HCT116 (cell line): Measurements from ENCODE around the gene MORN1. TPM values are rescaled to one million over a fixed set of nuclear protein-coding genes. Genes with fewer than 3 reads are reported as not detected.

Experiments used
- ATAC-seq: fragments of 200-7000 bp; cut with Tn5 transposase; 2 replicates; pipeline ENCODE4 v1.9.1; 2020; ENCODE audit warnings: mild to moderate bottlenecking, moderate library complexity
- BruUV-seq: library from RNA; stranded (reverse); fragments of 400-500 nt; replicated peaks from 2 replicates; lab custom pipeline; 2021; lab: Mats Ljungman, UMichigan
- CTCF ChIA-PET: fragments of 300-600 bp; sonication (Branson Sonifier 250); formaldehyde crosslinking; loops from one replicate; lab custom pipeline; 2021; ENCODE audit warnings: antibody characterized with exemption; lab: Charles Lee
- POLR2A ChIA-PET: fragments of 300-600, 350-600 bp; sonication (Branson Sonifier 250); formaldehyde crosslinking; loops from one replicate; lab custom pipeline; 2021; ENCODE audit warnings: antibody characterized with exemption; lab: Charles Lee
- RAD21 ChIA-PET, 2 experiments: fragments of 300-600 bp; sonication (Branson Sonifier 250); formaldehyde crosslinking; loops; one replicate each; lab custom pipeline; 2023; ENCODE audit warnings: low total read pairs in 2 of 2; ENCODE audit not compliant: uncharacterized antibody in 2 of 2, unreplicated experiment in 2 of 2, low non-redundant PET in 1 of 2; lab: Charles Lee
- DNase-seq: peaks from one replicate; pipeline ENCODE4 v3.0.0-alpha.2; 2010; ENCODE audit warnings: low read depth, low spot score
- H2AFZ ChIP-seq: fragments of 200-600 bp; shearing (Covaris generic), sonication (generic); 2 replicates; pipeline ENCODE4 v1.6.1; 2017; ENCODE audit warnings: low read depth, mixed run types, mixed read lengths, antibody characterized with exemption, low read length; ENCODE audit not compliant: poor library complexity, severe bottlenecking
- H3K27ac ChIP-seq: 2 replicates; pipeline ENCODE4 v1.5.1; 2012; ENCODE audit warnings: low read depth, low read length
- H3K27me3 ChIP-seq: fragments of 200-600 bp; sonication (generic); 2 replicates; pipeline ENCODE4 v1.6.1; 2016; ENCODE audit warnings: mixed run types, low read length, mixed read lengths; ENCODE audit not compliant: insufficient read depth
- H3K36me3 ChIP-seq, 2 experiments: fragments of 200-500 bp in 1 of 2; fragments of 200-600 bp in 1 of 2; sonication (Bioruptor generic) in 1 of 2; sonication (generic) in 1 of 2; 2 replicates each; pipeline versions ENCODE4 v1.5.1 to v1.6.1; 2014 to 2016; ENCODE audit warnings: low read length in 2 of 2, inconsistent platforms in 1 of 2, mixed read lengths in 1 of 2, mixed run types in 1 of 2; ENCODE audit not compliant: insufficient read depth in 2 of 2, control insufficient read depth in 1 of 2
- H3K4me1 ChIP-seq, 2 experiments: fragments of 200-600 bp in 1 of 2; sonication (generic) in 1 of 2; 2 replicates each; pipeline versions ENCODE4 v1.5.1 to v1.6.1; 2012 to 2017; ENCODE audit warnings: low read length in 2 of 2, inconsistent platforms in 1 of 2, mild to moderate bottlenecking in 1 of 2, mixed read lengths in 1 of 2, mixed run types in 1 of 2, moderate library complexity in 1 of 2; ENCODE audit not compliant: insufficient read depth in 2 of 2, control insufficient read depth in 1 of 2
- H3K4me2 ChIP-seq: fragments of 200-600 bp; sonication (generic); 2 replicates; pipeline ENCODE4 v1.6.1; 2017; ENCODE audit warnings: mixed run types, low read length, mixed read lengths
- H3K4me3 ChIP-seq, 2 experiments: fragments of 200-600 bp in 1 of 2; sonication (generic) in 1 of 2; replicated peaks in 1 of 2; 2 replicates each; pipeline ENCODE4 v1.5.1; 2011 to 2016; ENCODE audit warnings: low read length in 2 of 2, control low read depth in 1 of 2, low read depth in 1 of 2, mild to moderate bottlenecking in 1 of 2, mixed read lengths in 1 of 2, mixed run types in 1 of 2
- H3K79me2 ChIP-seq: fragments of 200-600 bp; sonication (generic); 2 replicates; pipeline ENCODE4 v1.6.1; 2017; ENCODE audit warnings: mild to moderate bottlenecking, mixed run types, low read length, moderate library complexity, mixed read lengths; ENCODE audit not compliant: insufficient read depth
- H3K9ac ChIP-seq: fragments of 200-600 bp; sonication (generic); 2 replicates; pipeline ENCODE4 v1.6.1; 2016; ENCODE audit warnings: low read length, mixed read lengths
- H3K9me2 ChIP-seq: fragments of 200-600 bp; sonication (generic), shearing (Covaris generic); 2 replicates; pipeline ENCODE4 v1.6.1; 2017; ENCODE audit warnings: mixed run types, mild to moderate bottlenecking, moderate library complexity; ENCODE audit not compliant: insufficient read depth
- H3K9me3 ChIP-seq, 2 experiments: fragments of 200-500 bp in 1 of 2; fragments of 200-600 bp in 1 of 2; sonication (Bioruptor generic) in 1 of 2; sonication (generic) in 1 of 2; 2 replicates each; pipeline ENCODE4 v1.6.1; 2014 to 2017; ENCODE audit warnings: low read length in 2 of 2, mixed read lengths in 2 of 2, inconsistent platforms in 1 of 2, low read depth in 1 of 2, mild to moderate bottlenecking in 1 of 2, mixed run types in 1 of 2, moderate library complexity in 1 of 2; ENCODE audit not compliant: control insufficient read depth in 1 of 2, insufficient read depth in 1 of 2
- H4K20me1 ChIP-seq: fragments of 200-600 bp; sonication (generic), shearing (Covaris generic); 2 replicates; pipeline ENCODE4 v1.6.1; 2017; ENCODE audit warnings: mixed run types, mild to moderate bottlenecking, moderate library complexity; ENCODE audit not compliant: insufficient read depth
- CEBPB ChIP-seq: IDR thresholded peaks from 2 replicates; pipeline ENCODE4 v1.6.1; 2012; ENCODE audit warnings: low read depth
- CTCF ChIP-seq, 3 experiments: fragments of 200-600 bp in 1 of 3; sonication (generic) in 1 of 3; IDR thresholded peaks in 2 of 3; conservative IDR thresholded peaks in 1 of 3; 2 replicates each; pipeline ENCODE4 v1.5.1; 2012 to 2017; ENCODE audit warnings: low read depth in 2 of 3, low read length in 2 of 3, antibody characterized with exemption in 1 of 3, borderline replicate concordance in 1 of 3, control low read depth in 1 of 3, mild to moderate bottlenecking in 1 of 3, mixed read lengths in 1 of 3, mixed run types in 1 of 3, moderate library complexity in 1 of 3; ENCODE audit not compliant: insufficient read depth in 1 of 3
- POLR2AphosphoS5 ChIP-seq: IDR thresholded peaks from 2 replicates; pipeline ENCODE4 v1.6.1; 2011; ENCODE audit warnings: mild to moderate bottlenecking, low read depth, low read length, moderate library complexity
- RAD21 ChIP-seq: IDR thresholded peaks from 2 replicates; pipeline ENCODE4 v1.6.1; 2012; ENCODE audit warnings: low read depth, mild to moderate bottlenecking
- ZFX ChIP-seq: fragments of 450-650 bp; IDR thresholded peaks from 2 replicates; pipeline ENCODE4 v1.6.1; 2017
- intact Hi-C: fragments of 100-400 bp; cut with micrococcal nuclease; formaldehyde crosslinking; loops from 2 replicates; pipeline ENCODE4 v1.10.0; 2022
- total RNA-seq: library from RNA; stranded (reverse); gene quantifications from one replicate; pipeline ENCODE4 v1.2.1, GENCODE V29; 2021; ENCODE audit not compliant: unreplicated experiment

Gene MORN1
- total RNA-seq, 1 experiment from 2014 or later = 21.4 TPM

GRCh38 chr1:2381741-2382620 is 9.4 kb downstream of the MORN1 start:
- H2AFZ ChIP-seq = no peak overlapping the region
- RAD21 ChIA-PET = interaction anchor here (0.6 to 2.0 kb wide), 9 partner anchors 9 to 187 kb away, joined by 3 to 33 read pairs (median 4); partner anchors contain the start of genes FAAP20 (in 2 of the 2), MORN1 (in 2 of the 2) and RER1 (in 2 of the 2)

More at GRCh38 chr1:2381741-2382620, 9.4 kb downstream of the MORN1 start:
- Histone ChIP-seq H3K9ac (no peak overlapping the region), H3K27ac (peak overlapping the region; percentile 8; the same call in 1 of the 2 replicates), H3K4me1 (0 out of 4 replicates have a peak, but pooled peaks cover 0 to 6% of the 10 kb centered on the region in 2 experiments), H3K9me3 (no peaks in the 10 kb centered on the region), H3K27me3 (no peaks in the 10 kb centered on the region), H3K4me3 (no peak overlapping the region)
- ATAC-seq = peak; percentile 93
- no peak for TF ChIP-seq ZFX
- TF ChIP-seq RAD21 = peak; percentile 98
- TF ChIP-seq CEBPB = no peak
- TF ChIP-seq POLR2AphosphoS5 = peak; percentile 37
- peak; percentile 88 to 97 (median 91) for TF ChIP-seq CTCF (IDR thresholded peaks at IDR 0.05 in 2 of 3, conservative IDR thresholded peaks at IDR 0.05 in 1 of 3; ENCODE audit: borderline replicate concordance in 1 of 3, insufficient read depth in 1 of 3, low read depth in 2 of 3, low read length in 2 of 3)
- TF ChIP-seq, all 23 proteins: peak for 3
- POLR2A ChIA-PET = interaction anchor here (0.8 to 1.7 kb wide), 4 partner anchors 10 to 187 kb away, joined by 5 to 16 read pairs (median 8); partner anchors contain the start of genes FAAP20, MORN1 and RER1
- peak; percentile 28 for DNase-seq
- no TSS peak for BruUV-seq
- Histone ChIP-seq H4K20me1 (no peaks in the 10 kb centered on the region), H3K79me2 (no peaks in the 10 kb centered on the region), H3K36me3 (no peaks in the 10 kb centered on the region), H3K9me2 (no peaks in the 10 kb centered on the region), H3K4me2 (no peak overlapping the region; the same call in 1 of the 2 replicates)
- intact Hi-C loops = loop anchor here (1.0 kb wide), 2 partner anchors 166 to 187 kb away; no protein-coding TSS in a partner anchor
- CTCF ChIA-PET = interaction anchor here (0.5 to 7.7 kb wide), 15 partner anchors 9 to 417 kb away, joined by 3 to 271 read pairs (median 3); partner anchors contain the start of genes FAAP20, MORN1 and RER1
